Muscle of leg (tissue), 11 donors: Measurements from ENCODE around the gene TMCO1. TPM values are rescaled to one million over a fixed set of nuclear protein-coding genes. Genes with fewer than 3 reads are reported as not detected.
"Not testable (repeated sequence)": the region's sequence is repeated elsewhere in the genome, so short reads cannot be mapped to it uniquely, and the experiment has no call there.

Experiments used
- DNase-seq: peaks from one replicate; pipeline ENCODE4 v3.0.0; 2013
- H3K27ac ChIP-seq: one replicate; pipeline ENCODE4 v1.5.1; 2013; ENCODE audit warnings: mild to moderate bottlenecking, low read length, control low read depth
- H3K27me3 ChIP-seq: one replicate; pipeline ENCODE4 v1.6.1; 2013; ENCODE audit warnings: low read length; ENCODE audit not compliant: control insufficient read depth, insufficient read depth
- H3K36me3 ChIP-seq: one replicate; pipeline ENCODE4 v1.6.1; 2013; ENCODE audit warnings: low read length; ENCODE audit not compliant: control insufficient read depth, insufficient read depth
- H3K4me1 ChIP-seq: one replicate; pipeline ENCODE4 v1.6.1; 2013; ENCODE audit warnings: low read length; ENCODE audit not compliant: control insufficient read depth, insufficient read depth
- H3K4me3 ChIP-seq: one replicate; pipeline ENCODE4 v1.5.1; 2013; ENCODE audit warnings: low read length, control low read depth
- H3K9me3 ChIP-seq: replicated peaks from 2 replicates; pipeline ENCODE4 v1.6.1; 2013; ENCODE audit warnings: low read depth, low read length; ENCODE audit not compliant: control insufficient read depth
- WGBS: methylation state at CpG from one replicate; pipeline ENCODE4 v1.1.5; 2013; ENCODE audit warnings: missing lambda C conversion rate; ENCODE audit not compliant: insufficient coverage; 5-methylcytosine and 5-hydroxymethylcytosine counted together
- polyA plus RNA-seq, 8 donors: library from polyadenylated mRNA; unstranded; fragments of 120-200 nt; gene quantifications; one replicate each; pipeline versions ENCODE4 v1.2.1 to v1.2.3, GENCODE V29; 2013; ENCODE audit warnings: inconsistent platforms in 1 of 8, low replicate concordance in 1 of 8; ENCODE audit not compliant: insufficient read length in 8 of 8, insufficient read depth in 1 of 8
- total RNA-seq: library from RNA; stranded (reverse); fragments of 120-200 nt; gene quantifications from one replicate; pipeline ENCODE4 v1.2.4, GENCODE V29; 2013

Gene TMCO1
- total and polyA plus RNA-seq, 9 donors, result 53.3 to 72.6 (median 58.1) TPM

DNA sequence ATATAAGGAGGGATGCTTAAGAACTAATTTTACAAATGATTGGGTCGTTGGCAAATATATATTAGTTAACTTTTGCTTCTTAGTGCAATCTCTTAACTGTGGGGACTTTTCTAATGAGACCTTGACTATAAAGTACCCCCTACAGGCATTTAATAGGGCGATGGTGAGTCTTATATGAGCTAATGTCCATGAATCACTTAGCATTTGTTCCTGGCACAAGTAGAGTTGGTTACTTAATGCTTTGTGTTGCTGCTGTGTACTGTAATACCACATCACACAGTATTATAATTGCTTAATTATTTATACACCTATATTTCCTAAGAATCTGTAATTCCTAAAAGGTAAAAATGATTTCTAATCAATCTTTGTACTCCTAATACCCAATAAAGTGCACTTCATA, 25.3 kb upstream of the TMCO1 start:
- no peak for DNase-seq
- Histone ChIP-seq H3K36me3 (no peaks in the 10 kb centered on the region), H3K27me3 (peaks cover 4% of the 10 kb centered on the region), H3K4me1 (no peaks in the 10 kb centered on the region), H3K9me3 (no peaks in the 10 kb centered on the region), H3K27ac (no peak overlapping the region), H3K4me3 (no peak overlapping the region)
- WGBS, result no CpG with 5 or more reads among the region's 2 CpGs

DNA sequence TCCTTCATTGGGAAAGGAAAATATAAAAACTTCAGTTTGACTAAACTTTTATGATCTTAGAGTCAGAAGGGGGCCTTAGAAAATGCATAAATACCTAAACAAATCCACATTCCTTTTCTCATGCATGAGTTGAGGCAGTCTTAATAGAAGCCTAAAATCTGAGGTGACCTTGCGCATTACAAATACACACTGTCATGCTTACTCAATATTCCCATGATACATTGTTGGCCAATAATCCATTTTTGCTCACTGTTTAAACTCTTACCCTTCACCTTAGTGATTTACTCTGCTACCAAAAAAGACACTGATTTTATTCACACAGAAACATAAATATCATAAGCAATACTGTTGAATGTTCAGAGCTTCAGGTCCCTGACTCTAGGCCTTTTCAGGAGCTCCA, 19.1 kb upstream of the TMCO1 start:
- DNase-seq, result no peak
- no peaks in the 10 kb centered on the region for H3K4me1 ChIP-seq
- no peaks in the 10 kb centered on the region for H3K9me3 ChIP-seq
- peaks cover 4% of the 10 kb centered on the region for H3K27me3 ChIP-seq
- no peaks in the 10 kb centered on the region for H3K36me3 ChIP-seq
- 89% methylated on average over 1 of the region's 1 CpG for WGBS
- no peak overlapping the region for H3K4me3 ChIP-seq
- H3K27ac ChIP-seq, result no peak overlapping the region

DNA sequence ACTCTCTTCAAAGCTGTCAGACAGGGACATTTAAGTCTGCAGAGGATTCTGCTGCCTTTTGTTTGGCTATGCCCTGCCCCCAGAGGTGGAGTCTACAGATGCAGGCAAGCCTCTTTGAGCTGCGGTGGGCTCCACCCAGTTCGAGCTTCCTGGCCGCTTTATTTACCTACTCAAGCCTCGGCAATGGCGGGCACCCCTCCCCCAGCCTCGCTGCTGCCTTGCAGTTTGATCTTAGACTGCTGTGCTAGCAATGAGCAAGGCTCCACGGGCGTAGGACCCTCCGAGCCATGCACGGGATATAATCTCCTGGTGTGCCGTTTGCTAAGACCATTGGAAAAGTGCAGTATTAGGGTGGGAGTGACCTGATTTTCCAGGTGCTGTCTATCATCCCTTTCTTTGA, 14.9 kb upstream of the TMCO1 start:
- WGBS, result 94% methylated on average over 3 of the region's 11 CpGs
- not testable (repeated sequence) for H3K9me3 ChIP-seq, H3K27me3 ChIP-seq, DNase-seq, H3K27ac ChIP-seq, H3K4me3 ChIP-seq, H3K36me3 ChIP-seq, H3K4me1 ChIP-seq

DNA sequence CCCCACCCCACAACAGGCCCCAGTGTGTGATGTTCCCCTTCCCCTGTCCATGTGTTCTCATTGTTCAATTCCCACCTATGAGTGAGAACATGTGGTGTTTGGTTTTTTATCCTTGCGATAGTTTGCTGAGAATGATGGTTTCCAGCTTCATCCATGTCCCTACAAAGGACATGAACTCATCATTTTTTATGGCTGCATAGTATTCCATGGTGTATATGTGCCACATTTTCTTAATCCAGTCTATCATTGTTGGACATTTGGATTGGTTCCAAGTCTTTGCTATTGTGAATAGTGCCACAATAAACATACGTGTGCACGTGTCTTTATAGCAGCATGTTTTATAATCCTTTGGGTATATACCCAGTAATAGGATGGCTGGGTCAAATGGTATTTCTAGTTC, 9.5 kb upstream of the TMCO1 start:
- no CpG with 5 or more reads among the region's 3 CpGs for WGBS
- H3K36me3 ChIP-seq, H3K27me3 ChIP-seq, H3K9me3 ChIP-seq, DNase-seq, H3K27ac ChIP-seq, H3K4me1 ChIP-seq, H3K4me3 ChIP-seq: not testable (repeated sequence)

DNA sequence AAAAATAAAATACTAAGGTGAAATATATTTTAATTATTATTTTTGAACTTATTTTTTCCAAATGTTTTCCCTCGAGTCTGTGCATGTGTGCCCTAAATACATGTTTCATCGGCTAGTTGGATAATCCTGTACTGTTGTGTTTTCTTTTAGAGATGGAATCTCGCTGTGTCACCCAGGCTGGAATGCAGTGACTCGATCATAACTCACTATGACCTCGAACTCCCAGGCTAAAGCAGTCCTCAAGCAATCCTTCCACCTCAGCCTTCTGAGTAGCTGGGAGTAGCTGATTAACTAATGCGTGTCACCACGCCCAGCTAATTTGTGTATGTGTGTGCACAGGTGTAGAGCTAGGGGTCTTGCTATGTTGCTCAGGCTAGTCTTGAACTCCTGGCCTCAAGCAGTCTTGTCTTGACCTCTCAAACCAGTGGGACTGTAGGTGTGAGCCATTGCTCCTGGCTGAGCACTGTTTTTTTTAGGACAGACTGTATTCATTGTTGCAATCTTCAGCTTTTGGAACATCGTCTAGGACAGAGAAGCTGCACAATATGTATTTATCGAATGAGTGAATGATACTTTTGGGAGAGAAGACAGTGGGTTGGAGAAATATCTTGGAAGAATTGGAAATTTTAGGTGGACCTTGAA, 4.8 kb upstream of the TMCO1 start:
- DNase-seq, result no peak
- Histone ChIP-seq H3K9me3 (no peaks in the 10 kb centered on the region), H3K4me3 (no peak overlapping the region), H3K36me3 (no peaks in the 10 kb centered on the region), H3K27me3 (no peaks in the 10 kb centered on the region), H3K27ac (no peak overlapping the region), H3K4me1 (peaks cover 7% of the 10 kb centered on the region)
- WGBS, result 94% methylated on average over 2 of the region's 9 CpGs

DNA sequence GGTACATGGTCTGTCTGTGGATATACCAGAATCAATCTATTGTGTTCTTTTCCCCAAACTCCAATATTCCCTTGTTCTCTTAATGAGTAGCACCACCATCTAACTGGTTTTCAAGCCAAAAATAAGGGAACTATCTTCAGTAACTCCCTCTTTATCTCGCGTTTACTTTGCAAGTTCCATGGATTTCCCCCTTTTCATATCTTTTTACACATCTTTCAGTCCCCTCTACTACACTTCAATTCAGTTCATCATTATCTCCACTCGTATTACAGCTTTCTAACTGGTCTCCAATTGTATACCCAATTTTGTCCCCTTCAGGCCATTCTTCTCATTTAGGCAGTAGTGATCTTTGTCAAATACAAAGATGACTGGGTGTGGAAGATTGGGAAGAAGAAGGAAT, 4.1 kb upstream of the TMCO1 start:
- no peaks in the 10 kb centered on the region for H3K9me3 ChIP-seq
- peaks cover under 1% of the 10 kb centered on the region for H3K36me3 ChIP-seq
- H3K4me3 ChIP-seq, result no peak overlapping the region
- no peak overlapping the region for H3K27ac ChIP-seq
- H3K4me1 ChIP-seq, result peaks cover 8% of the 10 kb centered on the region
- no peaks in the 10 kb centered on the region for H3K27me3 ChIP-seq
- no peak for DNase-seq
- WGBS, result 83% methylated on average over 2 of the region's 3 CpGs

DNA sequence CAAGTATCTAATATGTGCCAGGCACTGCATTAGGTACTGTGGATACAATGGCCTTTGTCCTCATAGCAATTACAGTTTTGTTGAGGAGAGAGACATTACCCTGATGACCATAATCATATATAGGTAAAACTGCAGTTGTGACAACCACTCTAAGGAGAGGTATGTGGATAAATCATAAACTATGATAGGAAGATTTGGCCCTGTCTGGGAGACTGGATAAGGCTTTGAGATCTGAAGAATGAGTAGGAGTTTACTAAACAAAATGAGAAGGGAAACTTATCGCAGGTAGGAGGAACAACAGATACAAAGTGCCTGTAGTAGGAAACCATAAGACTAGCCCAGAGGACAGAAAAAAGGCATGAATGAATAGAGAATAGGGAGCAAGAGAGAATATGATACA, 4.4 kb downstream of the TMCO1 start:
- no peak overlapping the region for H3K27ac ChIP-seq
- peaks cover 25% of the 10 kb centered on the region for H3K36me3 ChIP-seq
- H3K4me3 ChIP-seq, result no peak overlapping the region
- no peaks in the 10 kb centered on the region for H3K27me3 ChIP-seq
- 100% methylated on average over 1 of the region's 1 CpG for WGBS
- no peak for DNase-seq
- H3K9me3 ChIP-seq, result no peaks in the 10 kb centered on the region
- peaks cover 3% of the 10 kb centered on the region for H3K4me1 ChIP-seq

DNA sequence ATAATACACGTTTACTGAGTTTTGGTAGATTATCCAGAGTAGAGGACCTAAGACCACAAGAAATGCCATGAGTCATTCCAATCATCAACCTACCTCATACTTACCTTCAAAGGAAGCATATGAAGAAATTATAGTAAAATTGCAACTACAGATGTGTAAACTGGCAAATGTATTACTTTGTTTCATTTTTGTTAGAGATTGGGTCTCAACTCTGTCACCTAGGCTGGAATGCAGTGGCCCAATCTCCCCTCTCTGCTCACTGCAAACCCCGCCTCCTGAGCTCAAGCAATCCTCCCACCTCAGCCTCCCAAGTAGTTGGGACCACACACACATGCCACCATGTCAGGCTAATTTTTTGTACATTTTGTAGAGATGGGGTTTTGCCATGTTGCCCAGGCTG, 5.2 kb downstream of the TMCO1 start:
- H3K4me3 ChIP-seq, result no peak overlapping the region
- peaks cover 25% of the 10 kb centered on the region for H3K36me3 ChIP-seq
- H3K4me1 ChIP-seq, result peaks cover 3% of the 10 kb centered on the region
- WGBS, result no CpG with 5 or more reads among the region's 2 CpGs
- no peaks in the 10 kb centered on the region for H3K9me3 ChIP-seq
- no peak for DNase-seq
- no peak overlapping the region for H3K27ac ChIP-seq
- no peaks in the 10 kb centered on the region for H3K27me3 ChIP-seq

DNA sequence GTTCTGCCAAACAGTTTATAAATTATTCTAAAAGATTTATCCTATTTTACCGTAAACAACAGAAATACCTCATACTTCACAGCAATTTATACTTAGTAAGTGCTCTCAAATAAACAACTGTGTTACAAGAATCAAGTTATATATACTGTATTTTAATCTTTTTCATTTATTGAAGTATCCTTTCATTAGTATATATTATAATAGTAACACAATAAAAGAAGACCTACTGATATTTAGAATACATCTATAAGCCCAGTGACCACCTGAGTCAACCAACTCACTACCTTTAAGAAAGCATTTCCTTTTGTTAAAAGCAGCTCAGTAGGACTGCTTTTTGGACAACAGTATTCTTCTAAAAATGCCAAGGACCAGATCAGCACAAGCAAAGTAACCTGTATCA, 5.9 kb downstream of the TMCO1 start:
- no peaks in the 10 kb centered on the region for H3K9me3 ChIP-seq
- peaks cover 2% of the 10 kb centered on the region for H3K4me1 ChIP-seq
- peaks cover 24% of the 10 kb centered on the region for H3K36me3 ChIP-seq
- no peak overlapping the region for H3K4me3 ChIP-seq
- H3K27ac ChIP-seq, result no peak overlapping the region
- WGBS, result no CpG with 5 or more reads among the region's 1 CpG
- DNase-seq, result no peak
- no peaks in the 10 kb centered on the region for H3K27me3 ChIP-seq

DNA sequence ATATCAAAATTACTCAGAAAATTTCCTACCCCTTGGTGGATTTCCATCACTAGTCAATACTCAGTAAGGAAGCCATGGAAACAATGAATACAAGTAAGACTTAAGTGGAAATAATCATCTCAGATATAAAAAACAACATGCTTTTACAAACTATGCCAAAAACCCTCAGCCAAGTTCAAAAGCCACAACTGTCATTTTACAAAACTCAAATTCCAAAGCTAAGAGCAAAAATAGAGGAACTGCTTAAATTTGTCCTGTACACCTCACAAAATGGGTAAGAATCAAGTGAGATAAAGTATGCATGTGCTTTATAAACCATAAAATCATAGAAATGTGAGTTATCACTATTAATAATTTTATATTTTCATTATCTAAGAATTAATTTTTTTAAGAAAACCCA, 9.6 kb downstream of the TMCO1 start:
- Histone ChIP-seq H3K36me3 (peaks cover 4% of the 10 kb centered on the region), H3K4me3 (no peak overlapping the region), H3K4me1 (no peaks in the 10 kb centered on the region), H3K27me3 (no peaks in the 10 kb centered on the region), H3K27ac (no peak overlapping the region), H3K9me3 (no peaks in the 10 kb centered on the region)
- peak; percentile 19 for DNase-seq

DNA sequence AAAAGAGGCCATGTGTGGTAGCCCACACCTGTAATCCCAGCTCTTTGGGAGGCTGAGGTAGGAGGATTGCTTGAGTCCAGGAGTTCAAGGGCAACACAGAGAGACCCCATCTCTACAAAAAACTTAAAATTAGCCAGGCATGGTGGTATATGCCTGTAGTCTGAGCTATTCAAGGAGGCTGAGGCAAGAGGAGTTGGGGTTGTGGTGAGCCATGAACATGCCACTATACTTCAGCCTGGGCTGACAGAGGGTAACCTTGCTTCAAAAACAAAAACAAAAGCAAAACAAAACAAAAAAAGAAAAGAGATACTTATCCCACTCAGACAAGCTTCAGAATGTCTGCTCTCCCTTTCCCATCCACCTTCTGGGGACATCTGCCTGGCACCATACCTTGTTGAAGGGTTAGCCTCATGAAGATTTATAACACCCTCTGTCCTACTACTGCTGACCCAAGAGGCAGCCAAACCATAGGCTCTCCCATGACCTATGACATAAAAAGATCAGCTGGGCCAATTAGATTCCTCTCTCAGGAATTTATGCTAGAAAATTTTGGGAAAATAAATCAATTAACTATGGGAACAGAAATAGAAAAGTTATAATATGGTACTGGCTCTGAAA, 13.2 kb downstream of the TMCO1 start:
- no peak overlapping the region for H3K27ac ChIP-seq
- H3K4me1 ChIP-seq, result no peaks in the 10 kb centered on the region
- H3K36me3 ChIP-seq, result peaks cover 10% of the 10 kb centered on the region
- H3K4me3 ChIP-seq, result no peak overlapping the region
- no peaks in the 10 kb centered on the region for H3K9me3 ChIP-seq
- H3K27me3 ChIP-seq, result no peaks in the 10 kb centered on the region
- no peak for DNase-seq
